Endothelial cell of coronary artery (primary cell): Measurements from ENCODE around the gene TMEM141. TPM values are rescaled to one million over a fixed set of nuclear protein-coding genes. Genes with fewer than 3 reads are reported as not detected.

Source experiments
- total RNA-seq: library from RNA; depleted of rRNA; stranded (reverse); fragments of >200 nt; gene quantifications from 2 replicates; pipeline ENCODE4 v1.2.3, GENCODE V29; 2014

Gene TMEM141
- total RNA-seq, result 73.7 and 78.5 TPM in 2 replicates

DNA sequence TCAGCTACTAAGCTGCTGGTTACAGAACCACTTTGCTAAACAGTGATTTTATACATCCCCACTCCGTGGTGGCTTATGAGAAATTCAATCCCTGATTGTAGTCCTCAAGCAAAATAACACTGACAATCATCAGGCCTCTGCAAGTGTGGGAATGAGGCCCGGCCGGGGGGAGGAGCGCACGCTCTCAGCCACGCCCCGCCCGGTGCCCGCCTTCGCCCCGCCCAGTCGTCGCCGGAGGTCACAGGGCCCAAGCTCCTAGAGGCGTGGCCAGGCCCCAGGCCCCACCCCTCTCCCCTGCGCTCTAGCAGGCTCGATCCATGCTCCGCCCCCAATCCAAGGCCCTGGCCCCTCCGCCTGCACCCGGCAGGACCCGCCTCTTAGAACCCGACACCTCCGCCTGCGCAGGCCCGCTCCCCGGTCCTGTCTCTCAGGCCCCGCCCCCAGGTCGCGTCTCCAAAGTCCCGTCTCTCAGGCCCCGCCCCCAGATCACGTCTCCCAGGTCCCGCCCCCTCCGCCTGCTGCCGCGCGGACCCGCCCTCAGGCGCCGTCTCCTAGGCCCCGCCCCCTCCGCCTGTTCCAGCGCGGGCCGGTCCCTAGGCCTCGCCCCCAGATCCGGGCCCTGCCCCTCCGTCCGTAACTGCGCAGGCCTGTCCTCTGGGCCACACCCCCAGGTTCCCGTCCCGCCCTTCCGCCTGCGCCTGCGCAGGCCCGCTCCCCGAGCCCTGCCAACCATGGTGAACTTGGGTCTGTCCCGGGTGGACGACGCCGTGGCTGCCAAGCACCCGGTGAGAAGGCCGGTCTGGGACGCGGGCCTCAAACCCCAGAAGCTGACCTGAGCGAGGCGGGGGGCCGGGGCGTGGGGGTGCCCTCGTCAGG is at the start of gene TMEM141:
Gene TMEM141, plus strand, starts transcription at position 705 of the 876 bp plus-strand sequence. Its CDS starts 27 bp downstream, at position 732.

DNA sequence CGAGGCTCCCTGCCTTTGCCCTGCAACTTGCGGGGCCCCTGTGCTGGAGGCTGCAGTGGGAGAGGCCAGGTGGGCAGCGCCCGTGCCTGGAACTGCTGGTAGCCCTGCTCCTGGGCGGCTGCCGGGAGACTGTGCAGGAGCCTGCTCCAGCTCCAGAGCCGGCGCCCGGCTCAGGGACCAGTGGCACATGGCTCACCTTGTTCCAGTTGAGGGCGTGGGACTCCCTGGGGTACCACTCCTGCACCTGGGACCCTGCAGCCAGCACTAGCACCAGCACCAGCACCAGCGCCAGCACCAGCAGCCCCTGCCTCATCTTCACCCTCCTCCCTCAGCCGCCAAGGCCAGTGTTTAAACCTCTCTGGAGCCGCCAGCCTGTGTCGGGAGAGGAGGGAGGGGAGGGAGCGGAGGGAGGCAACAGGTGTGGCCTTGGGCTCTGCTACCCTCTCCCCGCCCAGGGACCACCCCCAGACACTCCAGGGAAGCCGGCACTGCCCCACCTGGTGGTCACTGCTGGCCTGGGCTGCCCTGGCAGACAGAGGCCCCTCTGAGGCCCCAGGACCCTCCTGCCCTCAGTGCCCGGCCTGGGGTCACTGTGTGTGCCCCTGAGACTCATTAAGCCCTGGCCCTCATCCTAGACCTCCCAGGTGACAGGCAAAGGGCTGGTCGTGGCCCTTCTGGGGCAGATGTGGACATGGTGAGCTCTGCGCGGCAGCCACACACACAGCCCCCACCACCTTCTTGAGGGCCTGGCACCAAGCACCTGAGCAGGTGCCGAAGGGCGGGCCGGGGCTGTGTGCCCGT is 48.4 kb upstream of the TMEM141 start, which contains the start of gene LCN10:
Gene LCN10, minus strand, starts transcription at position 350 of the 801 bp plus-strand sequence. Its CDS starts 37 bp downstream, at position 313.

DNA sequence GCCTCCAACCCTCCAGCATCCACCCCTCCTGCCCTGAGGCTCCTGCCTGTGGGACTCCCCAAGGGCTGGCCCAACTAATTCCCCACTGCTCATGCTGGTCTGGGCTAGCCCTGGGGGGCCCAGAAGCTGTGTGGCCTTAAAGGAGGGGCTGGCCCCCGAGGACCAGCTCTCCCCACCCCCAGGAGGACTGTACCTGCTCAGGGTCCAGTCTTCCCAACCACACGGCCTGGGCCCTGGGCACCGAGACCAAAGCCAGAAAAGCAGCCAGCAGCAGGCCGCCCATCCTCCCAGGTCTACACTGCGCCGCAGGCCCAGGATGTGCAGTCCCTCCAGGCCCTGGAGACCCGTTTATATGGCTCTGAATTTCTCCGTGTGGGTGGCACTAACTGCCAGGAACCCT is 42.9 kb upstream of the TMEM141 start, which contains the start of gene LCN6:
Gene LCN6, minus strand, starts transcription at position 325 of the 400 bp plus-strand sequence. Its CDS starts 42 bp downstream, at position 283.

DNA sequence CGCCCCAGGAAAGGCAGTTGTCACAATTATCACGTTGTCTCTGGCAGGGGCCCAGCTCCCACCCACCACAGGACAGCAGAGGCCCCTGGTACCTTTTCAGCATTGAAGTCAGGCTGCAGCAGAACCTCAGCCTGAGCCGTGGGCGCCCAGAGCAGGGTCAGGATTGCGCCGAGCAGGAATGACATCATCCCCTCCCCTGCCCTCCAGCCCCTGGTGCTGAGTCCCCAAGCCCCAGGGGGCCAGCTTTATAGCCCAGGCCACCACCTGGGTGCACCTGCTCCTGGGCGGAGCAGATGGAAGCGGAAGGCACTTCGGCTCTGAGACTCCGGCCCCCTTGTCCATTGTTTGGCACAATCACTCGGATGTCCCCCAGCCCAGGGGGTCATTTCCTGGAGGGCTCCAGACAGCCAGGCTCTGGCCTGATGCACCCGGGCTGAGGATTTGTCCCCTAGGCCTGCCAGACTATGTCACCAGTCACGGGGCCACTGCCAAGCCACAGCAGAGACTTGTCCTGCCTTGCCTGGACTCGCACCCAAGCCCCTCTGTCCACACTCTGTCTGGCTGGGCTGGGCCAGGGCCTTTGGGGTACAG is 26.7 kb upstream of the TMEM141 start, which contains the start of gene LCN15:
Gene LCN15, minus strand, starts transcription at position 218 of the 591 bp plus-strand sequence. Its CDS starts 30 bp downstream, at position 188.

DNA sequence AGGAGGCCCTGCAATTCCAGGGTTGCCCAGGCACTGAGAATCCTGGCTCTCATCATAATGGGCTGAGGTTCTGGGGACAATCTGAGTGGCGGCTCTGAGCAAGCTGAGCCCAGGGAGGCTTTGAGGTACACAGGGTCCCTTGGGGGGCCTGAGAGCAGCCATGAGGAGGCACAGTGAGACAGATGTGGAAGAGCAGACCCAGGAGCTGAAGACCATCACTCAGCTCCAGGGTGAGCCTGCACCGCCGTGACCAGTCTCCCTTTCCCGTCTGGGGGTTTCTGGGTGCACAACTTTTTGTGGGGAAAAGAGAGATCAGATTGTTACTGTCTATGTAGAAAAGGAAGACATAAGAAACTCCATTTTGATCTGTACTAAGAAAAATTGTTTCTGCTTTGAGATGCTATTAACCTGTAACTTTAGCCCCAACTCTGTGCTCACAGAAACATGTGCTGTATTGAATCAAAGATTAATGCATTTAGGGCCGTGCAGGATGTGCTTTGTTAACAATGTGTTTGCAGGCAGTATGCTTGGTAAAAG is 5.2 kb downstream of the TMEM141 start, which contains the start of gene CCDC183:
Gene CCDC183, plus strand, starts transcription at position 101 of the 537 bp plus-strand sequence. Its CDS starts 60 bp downstream, at position 161.

DNA sequence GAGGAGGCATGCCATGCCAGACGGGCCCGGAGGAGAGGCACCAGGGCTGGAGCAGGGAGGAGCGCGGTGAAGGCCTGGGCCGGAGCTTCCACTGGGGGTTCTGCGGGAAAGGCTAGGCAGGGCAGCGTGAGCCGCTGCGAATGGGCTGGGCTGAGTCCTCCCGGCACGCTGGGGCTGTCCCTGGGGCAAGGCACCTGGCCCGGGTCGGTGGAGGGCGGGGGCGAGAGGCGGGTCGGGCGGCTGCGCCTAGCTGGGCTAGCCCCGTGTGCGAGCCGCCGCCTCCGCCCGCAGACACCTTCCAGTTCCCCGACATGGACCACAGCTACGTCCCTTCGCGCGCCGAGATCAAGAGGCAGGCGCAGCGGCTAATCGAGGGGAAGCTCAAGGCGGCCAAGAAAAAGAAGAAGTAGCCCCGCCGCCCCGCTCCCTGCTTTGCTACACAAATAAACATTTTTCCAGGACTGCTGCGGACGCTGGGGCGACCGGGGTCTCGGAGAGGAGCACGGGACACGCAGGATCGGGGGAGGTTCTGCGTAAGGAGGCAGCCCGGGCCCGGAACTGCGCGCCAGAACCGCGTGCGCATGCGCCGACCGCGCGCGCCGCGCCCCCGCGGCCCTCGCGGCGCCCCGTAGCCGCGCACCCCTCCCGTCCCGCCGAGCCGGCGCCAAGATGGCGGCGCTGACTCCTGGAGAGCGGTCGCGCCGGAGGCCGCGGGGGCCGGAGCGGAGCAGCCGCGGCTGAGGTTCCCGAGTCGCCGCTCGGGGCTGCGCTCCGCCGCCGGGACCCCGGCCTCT is 16.3 kb downstream of the TMEM141 start, which contains the start of gene RABL6:
Gene RABL6, plus strand, starts transcription at position 668 of the 794 bp plus-strand sequence. CDS start 249 bp downstream, outside the sequence.

DNA sequence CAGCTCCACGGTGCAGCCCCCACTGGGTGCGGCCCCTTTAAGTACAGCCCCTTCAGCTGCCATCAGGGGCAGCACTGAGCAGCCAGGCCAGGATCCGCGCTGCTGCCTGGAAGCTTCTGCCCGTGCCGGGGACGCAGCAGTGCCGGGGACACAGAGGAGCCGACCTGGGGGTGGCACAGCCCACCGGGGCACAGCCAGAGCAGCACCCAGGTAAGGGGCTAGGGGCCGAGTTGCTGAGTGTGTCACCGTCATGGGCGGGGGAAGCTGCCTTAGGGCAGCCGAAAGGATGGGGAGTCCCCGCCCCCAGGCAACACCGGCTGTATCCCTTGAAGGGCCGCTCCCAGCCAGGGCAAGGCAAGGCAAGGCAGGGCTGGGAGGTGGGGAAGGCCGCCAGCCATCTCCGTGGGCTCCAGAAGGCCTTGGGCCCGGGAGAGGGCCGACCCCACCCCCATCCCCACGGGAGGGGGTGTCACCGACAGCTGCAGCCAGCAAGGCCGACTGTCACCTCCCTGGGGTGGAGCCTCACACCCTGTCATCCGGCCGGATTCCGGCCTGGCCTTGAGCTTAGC is 51.3 kb downstream of the TMEM141 start, which contains the start of gene AJM1:
Gene AJM1, plus strand, starts transcription at position 99 of the 569 bp plus-strand sequence. CDS start 1,937 bp downstream, outside the sequence.

Other genes starting within 250 kb of the TMEM141 start
- gene NOTCH1, start 245.3 kb upstream of the TMEM141 start, total RNA-seq, result 109 and 129 TPM in 2 replicates
- 318 and 599 TPM in 2 replicates for gene EGFL7, start 128.4 kb upstream of the TMEM141 start, total RNA-seq
- 31.4 and 36.0 TPM in 2 replicates for gene AGPAT2, start 103.9 kb upstream of the TMEM141 start, total RNA-seq
- gene DIPK1B, start 78.8 kb upstream of the TMEM141 start, total RNA-seq, result 100 and 125 TPM in 2 replicates
- gene LCN10, start 48.4 kb upstream of the TMEM141 start, total RNA-seq, result not detected in 2 replicates
- not detected in 2 replicates for gene LCN6, start 42.8 kb upstream of the TMEM141 start, total RNA-seq
- not detected in 2 replicates for gene LCN8, start 33.1 kb upstream of the TMEM141 start, total RNA-seq
- gene LCN15, start 26.8 kb upstream of the TMEM141 start, total RNA-seq, result not detected in 2 replicates
- under 0.01 and 1.1 TPM in 2 replicates for gene CCDC183, start 5.0 kb downstream of the TMEM141 start, total RNA-seq
- 73.3 and 80.5 TPM in 2 replicates for gene RABL6, start 16.6 kb downstream of the TMEM141 start, total RNA-seq
- gene AJM1, start 51.1 kb downstream of the TMEM141 start, total RNA-seq, result 0.45 and 2.2 TPM in 2 replicates
- 189 and 196 TPM in 2 replicates for gene PHPT1, start 58.1 kb downstream of the TMEM141 start, total RNA-seq
- gene MAMDC4, start 61.0 kb downstream of the TMEM141 start, total RNA-seq, result 0.81 and 4.9 TPM in 2 replicates
- 442 and 468 TPM in 2 replicates for gene EDF1, start 75.0 kb downstream of the TMEM141 start, total RNA-seq
- 11.6 and 16.9 TPM in 2 replicates for gene TRAF2, start 95.2 kb downstream of the TMEM141 start, total RNA-seq
- gene FBXW5, start 153.4 kb downstream of the TMEM141 start, total RNA-seq, result 154 and 194 TPM in 2 replicates
- gene C8G, start 153.9 kb downstream of the TMEM141 start, total RNA-seq, result 0.19 and 0.72 TPM in 2 replicates
- 0.09 TPM in 1 of 2 replicates, not detected in the other for gene LCN12, start 160.9 kb downstream of the TMEM141 start, total RNA-seq
- 0.56 TPM in 1 of 2 replicates, not detected in the other for gene PTGDS, start 186.2 kb downstream of the TMEM141 start, total RNA-seq
- 0.19 TPM in 1 of 2 replicates, not detected in the other for gene LCNL1, start 191.6 kb downstream of the TMEM141 start, total RNA-seq
- gene PAXX, start 201.1 kb downstream of the TMEM141 start, total RNA-seq, result 14.8 and 18.4 TPM in 2 replicates
- 0.90 and 7.6 TPM in 2 replicates for gene CLIC3, start 205.2 kb downstream of the TMEM141 start, total RNA-seq
- gene ABCA2, start 236.9 kb downstream of the TMEM141 start, total RNA-seq, result 11.0 and 27.3 TPM in 2 replicates
- not detected in 2 replicates for gene FUT7, start 240.7 kb downstream of the TMEM141 start, total RNA-seq